HEK293 (cell line): ENCODE results near the gene PLCXD1.
"Not testable (repeated sequence)": the region's sequence is repeated elsewhere in the genome, so short reads cannot be mapped to it uniquely, and the experiment has no call there.

Source experiments
- CTCF ChIA-PET: fragments of 350-600 bp; formaldehyde crosslinking; extraction: SDS; loops from one replicate; lab custom pipeline; 2021; ENCODE audit warnings: antibody characterized with exemption; lab: Yijun Ruan, JAX
- POLR2A ChIA-PET: fragments of 300-600 bp; formaldehyde crosslinking; extraction: SDS; loops from one replicate; lab custom pipeline; 2020; ENCODE audit warnings: antibody characterized with exemption, inconsistent platforms; lab: Yijun Ruan, JAX
- H3K27ac ChIP-seq: fragments of 200-500 bp; sonication (Bioruptor generic); 2 replicates; pipeline ENCODE4 v1.5.1; 2014; ENCODE audit warnings: low read depth, low read length, control low read depth, inconsistent platforms; ENCODE audit errors: extremely low read depth
- H3K36me3 ChIP-seq, 2 experiments: fragments of 200-500 bp in 1 of 2; sonication (Bioruptor generic) in 1 of 2; 1 replicate in 1 of 2; 2 replicates in 1 of 2; pipeline ENCODE4 v1.5.1; 2014 to 2017; ENCODE audit warnings: inconsistent platforms in 2 of 2, low read length in 2 of 2; ENCODE audit not compliant: control insufficient read depth in 2 of 2, insufficient read depth in 1 of 2
- H3K4me1 ChIP-seq: fragments of 200-500 bp; sonication (Bioruptor generic); 2 replicates; pipeline ENCODE4 v1.5.1; 2014; ENCODE audit warnings: mild to moderate bottlenecking, low read length, inconsistent platforms; ENCODE audit not compliant: control insufficient read depth, insufficient read depth
- H3K4me3 ChIP-seq: 2 replicates; pipeline ENCODE4 v1.5.1; 2011; ENCODE audit warnings: low read depth, mild to moderate bottlenecking, control low read depth, low read length, moderate library complexity
- H3K9me3 ChIP-seq: fragments of 200-500 bp; sonication (Bioruptor generic); 2 replicates; pipeline ENCODE4 v1.5.1; 2014; ENCODE audit warnings: low read depth, low read length, inconsistent platforms; ENCODE audit not compliant: control insufficient read depth, insufficient read depth
- BCL11A ChIP-seq: fragments of 450-650 bp; formaldehyde crosslinking; IDR thresholded peaks from 2 replicates; pipeline ENCODE4 v1.5.1; 2016; ENCODE audit warnings: low read depth, missing biosample characterization, missing genetic modification characterization
- CTCF ChIP-seq: fragments of 450-650 bp; formaldehyde crosslinking; IDR thresholded peaks from 2 replicates; pipeline ENCODE4 v1.5.1; 2016; ENCODE audit warnings: missing biosample characterization, missing genetic modification characterization
- KLF1 ChIP-seq: fragments of 450-650 bp; formaldehyde crosslinking; IDR thresholded peaks from 2 replicates; pipeline ENCODE4 v1.5.1; 2016; ENCODE audit warnings: missing biosample characterization, missing genetic modification characterization
- SCRT2 ChIP-seq: fragments of 450-650 bp; formaldehyde crosslinking; IDR thresholded peaks from 2 replicates; pipeline ENCODE4 v1.5.1; 2016; ENCODE audit warnings: missing biosample characterization, missing genetic modification characterization
- SP7 ChIP-seq: fragments of 450-650 bp; formaldehyde crosslinking; IDR thresholded peaks from 2 replicates; pipeline ENCODE4 v1.5.1; 2016; ENCODE audit warnings: missing biosample characterization, missing genetic modification characterization
- TCF7L2 ChIP-seq: IDR thresholded peaks from 2 replicates; pipeline ENCODE4 v1.6.1; 2011; ENCODE audit warnings: low read depth, mild to moderate bottlenecking, inconsistent platforms, low read length, moderate library complexity, borderline replicate concordance
- TRIM28 ChIP-seq: IDR thresholded peaks from 2 replicates; pipeline ENCODE4 v1.6.1; 2011; ENCODE audit warnings: low read length, control low read depth, borderline replicate concordance
- ZBTB8A ChIP-seq: fragments of 450-650 bp; formaldehyde crosslinking; IDR thresholded peaks from 2 replicates; pipeline ENCODE4 v1.5.1; 2016; ENCODE audit warnings: missing biosample characterization, missing genetic modification characterization
- ZFP37 ChIP-seq: fragments of 450-650 bp; formaldehyde crosslinking; IDR thresholded peaks from 2 replicates; pipeline ENCODE4 v1.5.1; 2016; ENCODE audit warnings: missing biosample characterization, missing genetic modification characterization
- ZIC2 ChIP-seq: fragments of 450-650 bp; formaldehyde crosslinking; IDR thresholded peaks from 2 replicates; pipeline ENCODE4 v1.5.1; 2016; ENCODE audit warnings: missing biosample characterization, missing genetic modification characterization
- ZNF132 ChIP-seq: fragments of 450-650 bp; formaldehyde crosslinking; IDR thresholded peaks from 2 replicates; pipeline ENCODE4 v1.5.1; 2017; ENCODE audit warnings: missing biosample characterization, missing genetic modification characterization, borderline replicate concordance
- ZNF184 ChIP-seq: fragments of 450-650 bp; IDR thresholded peaks from 2 replicates; pipeline ENCODE4 v1.5.1; 2018; ENCODE audit warnings: missing biosample characterization, mild to moderate bottlenecking, missing genetic modification characterization
- ZNF214 ChIP-seq: fragments of 450-650 bp; formaldehyde crosslinking; IDR thresholded peaks from 2 replicates; pipeline ENCODE4 v1.5.1; 2017; ENCODE audit warnings: missing biosample characterization, mild to moderate bottlenecking, missing genetic modification characterization, borderline replicate concordance
- ZNF221 ChIP-seq: fragments of 450-650 bp; formaldehyde crosslinking; IDR thresholded peaks from 2 replicates; pipeline ENCODE4 v1.5.1; 2017; ENCODE audit warnings: missing biosample characterization, missing genetic modification characterization, borderline replicate concordance
- ZNF248 ChIP-seq: fragments of 450-650 bp; formaldehyde crosslinking; IDR thresholded peaks from 2 replicates; pipeline ENCODE4 v1.5.1; 2017; ENCODE audit warnings: missing biosample characterization, missing genetic modification characterization
- ZNF280C ChIP-seq: fragments of 450-650 bp; formaldehyde crosslinking; IDR thresholded peaks from 2 replicates; pipeline ENCODE4 v1.5.1; 2016; ENCODE audit warnings: missing biosample characterization, missing genetic modification characterization
- ZNF398 ChIP-seq: fragments of 450-650 bp; formaldehyde crosslinking; IDR thresholded peaks from 2 replicates; pipeline ENCODE4 v1.5.1; 2017; ENCODE audit warnings: missing biosample characterization, missing genetic modification characterization
- ZNF530 ChIP-seq: fragments of 450-650 bp; formaldehyde crosslinking; IDR thresholded peaks from 2 replicates; pipeline ENCODE4 v1.5.1; 2016; ENCODE audit warnings: low read depth, missing biosample characterization, missing genetic modification characterization
- ZNF596 ChIP-seq: fragments of 450-650 bp; IDR thresholded peaks from 2 replicates; pipeline ENCODE4 v1.5.0; 2018; ENCODE audit warnings: missing biosample characterization, mild to moderate bottlenecking, missing genetic modification characterization, moderate library complexity
- ZNF626 ChIP-seq: fragments of 450-650 bp; sonication (Bioruptor Pico); formaldehyde crosslinking; IDR thresholded peaks from 2 replicates; pipeline ENCODE4 v1.5.1; 2018; ENCODE audit warnings: missing biosample characterization, missing genetic modification characterization, inconsistent platforms
- TF ChIP-seq, protein P1 (sequence below): fragments of 450-650 bp; formaldehyde crosslinking; IDR thresholded peaks from 2 replicates; pipeline ENCODE4 v1.5.1; 2016; ENCODE audit warnings: missing biosample characterization, missing genetic modification characterization
- TF ChIP-seq, protein P2 (sequence below): fragments of 450-650 bp; formaldehyde crosslinking; IDR thresholded peaks from 2 replicates; pipeline ENCODE4 v1.5.1; 2017; ENCODE audit warnings: missing biosample characterization, missing genetic modification characterization

Gene PLCXD1

GRCh38 chrX:281166-281999 is at the start of gene PLCXD1 (continued):
- TF ChIP-seq ZNF184 (tag by site-specific recombination), result no peak
- no peak for TF ChIP-seq ZNF280C (tag by site-specific recombination)
- no peak for TF ChIP-seq TRIM28
- TF ChIP-seq KLF1, result no peak
- no peak for TF ChIP-seq ZNF626 (tag by site-specific recombination)
- no peak for TF ChIP-seq ZNF214 (tag by site-specific recombination)
- TF ChIP-seq, protein P1, sequence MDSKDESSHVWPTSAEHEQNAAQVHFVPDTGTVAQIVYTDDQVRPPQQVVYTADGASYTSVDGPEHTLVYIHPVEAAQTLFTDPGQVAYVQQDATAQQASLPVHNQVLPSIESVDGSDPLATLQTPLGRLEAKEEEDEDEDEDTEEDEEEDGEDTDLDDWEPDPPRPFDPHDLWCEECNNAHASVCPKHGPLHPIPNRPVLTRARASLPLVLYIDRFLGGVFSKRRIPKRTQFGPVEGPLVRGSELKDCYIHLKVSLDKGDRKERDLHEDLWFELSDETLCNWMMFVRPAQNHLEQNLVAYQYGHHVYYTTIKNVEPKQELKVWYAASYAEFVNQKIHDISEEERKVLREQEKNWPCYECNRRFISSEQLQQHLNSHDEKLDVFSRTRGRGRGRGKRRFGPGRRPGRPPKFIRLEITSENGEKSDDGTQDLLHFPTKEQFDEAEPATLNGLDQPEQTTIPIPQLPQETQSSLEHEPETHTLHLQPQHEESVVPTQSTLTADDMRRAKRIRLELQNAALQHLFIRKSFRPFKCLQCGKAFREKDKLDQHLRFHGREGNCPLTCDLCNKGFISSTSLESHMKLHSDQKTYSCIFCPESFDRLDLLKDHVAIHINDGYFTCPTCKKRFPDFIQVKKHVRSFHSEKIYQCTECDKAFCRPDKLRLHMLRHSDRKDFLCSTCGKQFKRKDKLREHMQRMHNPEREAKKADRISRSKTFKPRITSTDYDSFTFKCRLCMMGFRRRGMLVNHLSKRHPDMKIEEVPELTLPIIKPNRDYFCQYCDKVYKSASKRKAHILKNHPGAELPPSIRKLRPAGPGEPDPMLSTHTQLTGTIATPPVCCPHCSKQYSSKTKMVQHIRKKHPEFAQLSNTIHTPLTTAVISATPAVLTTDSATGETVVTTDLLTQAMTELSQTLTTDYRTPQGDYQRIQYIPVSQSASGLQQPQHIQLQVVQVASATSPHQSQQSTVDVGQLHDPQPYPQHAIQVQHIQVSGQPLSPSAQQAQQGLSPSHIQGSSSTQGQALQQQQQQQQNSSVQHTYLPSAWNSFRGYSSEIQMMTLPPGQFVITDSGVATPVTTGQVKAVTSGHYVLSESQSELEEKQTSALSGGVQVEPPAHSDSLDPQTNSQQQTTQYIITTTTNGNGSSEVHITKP (tag by site-specific recombination), result peak; percentile 84
- TF ChIP-seq SP7, result no peak
- TF ChIP-seq ZNF596, result no peak
- no peak for TF ChIP-seq SCRT2 (tag by site-specific recombination)
- no peak for TF ChIP-seq ZNF530 (tag by site-specific recombination)
- peak; percentile 31; the same call in 1 of the 2 replicates for TF ChIP-seq ZNF398 (tag by site-specific recombination)
- no peak for TF ChIP-seq CTCF (tag by site-specific recombination)
- TF ChIP-seq, protein P2, sequence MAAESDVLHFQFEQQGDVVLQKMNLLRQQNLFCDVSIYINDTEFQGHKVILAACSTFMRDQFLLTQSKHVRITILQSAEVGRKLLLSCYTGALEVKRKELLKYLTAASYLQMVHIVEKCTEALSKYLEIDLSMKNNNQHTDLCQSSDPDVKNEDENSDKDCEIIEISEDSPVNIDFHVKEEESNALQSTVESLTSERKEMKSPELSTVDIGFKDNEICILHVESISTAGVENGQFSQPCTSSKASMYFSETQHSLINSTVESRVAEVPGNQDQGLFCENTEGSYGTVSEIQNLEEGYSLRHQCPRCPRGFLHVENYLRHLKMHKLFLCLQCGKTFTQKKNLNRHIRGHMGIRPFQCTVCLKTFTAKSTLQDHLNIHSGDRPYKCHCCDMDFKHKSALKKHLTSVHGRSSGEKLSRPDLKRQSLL (tag by site-specific recombination), result no peak
- no peak for TF ChIP-seq ZNF221 (tag by site-specific recombination)
- no peak for TF ChIP-seq TCF7L2
- TF ChIP-seq ZBTB8A, result peak; percentile 35
- TF ChIP-seq ZFP37 (tag by site-specific recombination), result no peak
- TF ChIP-seq BCL11A (tag by site-specific recombination), result no peak
- no peak for TF ChIP-seq ZNF132 (tag by site-specific recombination)
- TF ChIP-seq ZNF248 (tag by site-specific recombination), result no peak
- TF ChIP-seq ZIC2, result peak; percentile 45; the same call in 1 of the 2 replicates

GRCh38 chrX:231637-232277 is 49.4 kb upstream of the PLCXD1 start:
- CTCF ChIA-PET, H3K4me3 ChIP-seq, H3K27ac ChIP-seq, H3K9me3 ChIP-seq, POLR2A ChIA-PET, H3K36me3 ChIP-seq, H3K4me1 ChIP-seq: not testable (repeated sequence)

DNA sequence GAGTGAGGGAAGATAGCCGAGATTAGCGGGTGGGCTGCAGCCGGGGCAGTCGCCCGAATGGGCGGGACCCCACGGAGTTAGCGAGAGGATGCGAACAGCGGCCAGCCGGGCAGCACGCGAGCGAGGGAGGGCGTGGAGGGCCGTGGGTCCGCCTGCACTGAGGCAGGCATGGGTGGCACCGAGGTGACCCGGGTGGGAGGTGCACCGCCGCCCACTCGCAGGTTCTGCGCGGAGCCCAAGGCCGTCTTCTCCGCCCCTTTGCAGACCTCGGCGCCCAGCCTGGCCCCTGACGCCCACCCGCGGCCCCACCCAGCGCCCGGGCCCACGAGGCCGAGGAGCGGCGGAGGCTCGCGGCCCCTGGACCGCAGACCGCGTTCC is 48.9 kb upstream of the PLCXD1 start:
- H3K9me3 ChIP-seq, H3K36me3 ChIP-seq, POLR2A ChIA-PET, H3K4me1 ChIP-seq, H3K27ac ChIP-seq, H3K4me3 ChIP-seq, CTCF ChIA-PET: not testable (repeated sequence)
